NAMALWA (cell line): ENCODE measurements around the gene GSAP.
"Not testable (repeated sequence)": the region's sequence is repeated elsewhere in the genome, so short reads cannot be mapped to it uniquely, and the experiment has no call there.

ENCODE experiments used
- DNase-seq: peaks from one replicate; pipeline ENCODE4 v3.0.0-alpha.2; 2015; ENCODE audit warnings: low spot score

GSAP gene

DNA sequence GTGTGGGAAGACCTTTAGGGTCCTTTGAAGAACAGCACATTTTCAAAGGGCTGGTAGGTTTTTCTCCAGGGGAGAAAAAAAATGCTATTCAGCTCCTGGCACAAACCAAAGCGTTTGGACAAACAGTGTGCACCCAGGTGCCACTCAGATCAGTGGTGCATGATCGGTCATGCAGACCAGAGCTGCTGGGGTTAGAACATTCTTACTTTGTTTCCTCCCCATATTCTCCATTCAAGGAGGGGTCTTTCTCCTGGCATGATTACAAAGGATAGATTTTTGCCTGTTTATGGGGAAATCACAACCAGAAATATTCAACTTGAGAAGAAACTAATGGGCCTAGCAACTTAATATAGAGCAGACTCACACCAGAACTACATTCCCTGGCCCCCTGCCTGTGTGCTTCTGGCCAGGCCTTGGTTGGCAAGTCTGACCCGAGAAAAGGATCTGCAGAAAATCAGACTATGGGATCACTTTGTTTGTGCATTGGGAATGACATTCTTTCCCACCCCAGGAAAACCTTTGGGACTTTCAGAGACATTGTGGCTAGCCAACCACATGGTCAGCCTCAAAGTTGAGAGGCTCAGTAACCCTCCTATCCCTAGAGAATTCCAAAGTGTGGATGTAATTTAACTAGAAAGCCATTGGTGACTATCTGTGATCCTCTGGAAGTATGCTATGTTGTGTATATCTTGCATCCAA lies 134.2 kb downstream of the GSAP start:
- DNase-seq: peak; percentile 33

DNA sequence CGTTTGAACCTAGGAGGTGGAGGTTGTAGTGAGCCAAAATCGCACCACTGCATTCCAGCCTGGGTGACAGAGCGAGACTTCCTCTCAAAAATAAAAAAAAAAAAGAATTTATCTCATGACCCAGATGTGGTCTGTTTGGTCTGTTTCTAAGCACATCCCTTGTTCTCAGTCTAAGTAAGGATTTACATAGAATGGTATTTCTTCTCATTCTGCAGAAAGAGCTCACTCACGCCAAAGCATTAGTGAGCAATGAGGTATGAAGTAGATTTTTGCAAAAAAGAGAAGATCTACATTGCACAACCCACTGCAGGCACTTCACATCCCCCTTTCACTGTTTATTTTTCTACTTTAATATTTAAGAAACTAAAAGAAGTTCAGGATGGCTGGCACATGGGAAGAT lies 140.0 kb downstream of the GSAP start:
- DNase-seq: no peak

DNA sequence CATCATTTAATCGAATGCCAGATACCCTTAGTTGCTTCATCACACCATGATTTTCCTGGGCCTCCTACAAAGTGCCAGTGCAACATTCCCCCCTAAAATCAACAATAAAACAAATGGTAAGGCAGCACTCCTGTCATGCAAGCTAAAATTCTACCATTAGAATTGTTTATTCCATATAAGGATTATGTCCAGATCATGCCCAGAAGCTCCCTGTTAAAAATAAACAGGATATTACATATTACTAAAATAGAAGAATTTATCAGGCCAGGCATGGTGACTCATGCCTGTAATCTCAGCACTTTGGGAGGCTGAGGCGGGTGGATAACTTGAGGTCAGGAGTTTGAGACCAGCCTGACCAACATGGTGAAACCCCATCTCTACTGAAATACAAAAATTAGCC lies 140.5 kb downstream of the GSAP start:
- not testable (repeated sequence) for DNase-seq

DNA sequence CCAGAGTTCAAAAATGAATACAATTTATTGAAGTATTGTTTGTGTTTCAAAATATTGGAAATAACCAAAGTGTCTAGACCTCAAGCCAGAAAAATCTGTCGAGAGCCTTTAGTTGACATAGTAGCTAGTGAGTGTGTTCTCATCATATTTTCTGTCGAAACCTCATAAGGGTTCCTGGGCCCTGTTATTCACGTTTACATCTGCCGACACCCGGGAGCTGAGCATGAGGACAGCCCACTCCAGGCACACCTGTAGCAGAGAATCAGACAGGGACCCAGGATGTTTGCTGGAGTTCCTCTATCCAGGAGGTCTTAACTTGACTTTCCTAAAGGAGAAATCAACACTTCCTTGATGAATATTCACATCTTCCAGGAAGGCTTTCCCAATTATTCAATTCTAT lies 144.4 kb downstream of the GSAP start:
- DNase-seq: no peak

DNA sequence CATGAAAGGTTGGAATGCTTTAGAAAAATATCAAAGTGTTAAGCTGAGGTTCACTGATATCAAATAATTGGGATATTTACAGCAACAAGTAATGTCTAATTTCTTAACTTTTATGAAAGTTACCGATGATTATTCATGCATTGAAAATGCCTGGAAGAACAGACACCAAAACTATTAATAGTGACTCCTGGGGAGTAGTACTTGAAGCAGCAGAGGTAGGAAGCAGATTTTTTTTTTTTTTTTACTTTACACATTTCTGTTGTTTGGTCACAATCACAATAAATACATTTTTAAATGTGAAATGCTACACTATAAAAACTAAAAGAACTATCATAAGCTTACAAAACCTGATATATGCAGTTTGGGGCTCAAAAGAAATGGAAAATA lies 146.1 kb downstream of the GSAP start:
- no peak for DNase-seq

DNA sequence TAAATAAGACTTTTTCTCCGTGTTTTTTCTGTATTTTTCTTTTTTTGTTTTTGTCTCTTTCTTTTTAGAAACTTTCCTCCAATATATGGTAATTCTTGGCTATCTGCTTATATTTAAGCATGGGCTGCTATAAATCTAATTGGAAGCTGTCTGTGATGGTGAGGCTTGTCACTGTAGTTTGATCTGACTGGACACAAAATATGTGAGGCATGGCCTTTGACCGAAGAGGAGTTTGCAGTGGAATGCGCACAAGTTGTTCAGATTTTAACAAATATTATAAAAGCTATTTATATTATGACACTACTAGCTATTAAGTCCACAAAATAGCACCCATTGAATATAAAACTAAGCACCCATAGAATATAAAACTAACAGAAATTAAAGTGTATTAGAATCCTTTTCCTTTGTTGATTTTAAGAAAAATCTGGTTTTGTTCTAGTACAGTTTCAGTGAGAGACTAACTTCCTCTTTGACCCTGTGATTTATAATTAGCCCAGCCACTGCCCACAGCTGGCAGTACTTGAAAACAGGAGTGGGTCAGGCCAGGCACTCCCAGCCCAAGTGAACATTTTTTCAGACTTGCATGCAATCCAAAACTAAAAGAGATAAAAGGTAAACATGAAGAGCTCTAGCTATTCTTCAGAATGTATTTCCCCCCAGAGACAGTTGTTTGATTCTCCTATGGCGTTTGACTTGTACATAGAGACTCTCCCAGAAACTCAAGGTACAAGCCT lies 146.6 kb downstream of the GSAP start:
- DNase-seq: peak; percentile 61

DNA sequence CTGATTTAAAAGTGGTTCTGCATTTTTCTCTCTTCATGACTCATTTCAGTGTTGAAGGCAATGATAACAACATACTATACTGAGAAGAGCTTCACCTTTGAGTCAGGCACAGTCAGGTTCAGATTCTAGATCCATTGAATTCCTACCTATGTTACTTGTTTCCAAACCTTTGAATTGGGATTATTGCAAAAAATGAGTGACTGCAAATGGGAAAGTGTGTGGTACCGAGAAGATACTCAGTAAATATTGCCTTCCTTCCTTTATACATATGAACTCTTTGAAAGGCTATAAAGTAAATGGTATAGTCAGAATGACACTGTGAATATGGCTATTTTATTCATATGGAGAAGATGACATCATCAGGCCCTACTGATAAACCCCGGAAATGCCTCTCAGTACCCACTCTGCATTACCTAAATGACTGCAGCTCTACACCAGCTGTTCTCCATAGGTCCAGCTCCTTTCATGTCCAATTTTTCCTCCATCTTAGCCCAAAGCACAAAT lies 149.8 kb downstream of the GSAP start:
- no peak for DNase-seq

DNA sequence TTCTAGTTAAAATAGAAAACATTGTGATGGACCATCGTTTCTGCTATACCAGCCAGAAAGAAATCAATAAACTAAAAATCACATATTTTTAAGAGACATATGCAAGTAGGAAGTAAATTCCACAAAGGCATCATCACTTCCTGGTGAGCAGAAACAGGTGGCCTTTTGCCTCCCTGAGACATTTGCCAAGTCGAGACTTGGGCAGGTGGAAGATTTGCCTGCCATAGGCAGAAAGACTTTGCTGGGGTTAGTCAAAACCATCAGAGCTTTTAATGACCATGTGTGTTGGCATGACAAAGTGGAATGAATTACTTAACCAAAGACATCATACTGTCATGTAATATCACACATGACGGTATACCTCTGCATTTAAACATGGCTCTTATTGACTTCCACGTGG lies 150.5 kb downstream of the GSAP start:
- DNase-seq: peak; percentile 18

DNA sequence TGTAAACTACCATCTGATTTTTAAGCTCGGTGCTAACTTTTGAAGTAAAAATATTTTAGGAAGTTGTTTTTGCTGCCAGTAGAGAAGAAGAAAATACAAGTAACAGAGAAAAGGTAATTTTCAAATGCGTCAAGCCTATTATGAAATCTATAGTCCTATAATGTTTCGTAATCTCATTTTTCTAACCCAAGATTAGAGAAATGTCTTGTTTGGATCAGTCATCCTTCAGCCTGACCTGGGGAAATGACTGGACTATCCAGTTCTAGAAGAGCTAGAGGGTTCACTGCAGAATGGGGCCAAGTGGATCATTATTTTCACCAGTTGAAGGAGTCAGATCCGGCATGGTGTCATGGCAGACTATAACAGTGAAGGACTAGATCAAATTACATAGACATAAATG lies 153.8 kb downstream of the GSAP start:
- no peak for DNase-seq
